HEK293 (cell line): Measurements from ENCODE around the gene DNAJB8.

Experiments used
- MZF1 ChIP-seq: fragments of 450-650 bp; formaldehyde crosslinking; IDR thresholded peaks from 2 replicates; pipeline ENCODE4 v1.5.1; 2017; ENCODE audit warnings: missing biosample characterization, missing genetic modification characterization, borderline replicate concordance
- ZNF19 ChIP-seq: fragments of 450-650 bp; formaldehyde crosslinking; IDR thresholded peaks from 2 replicates; pipeline ENCODE4; 2016; ENCODE audit warnings: missing biosample characterization, missing genetic modification characterization, low read depth
- ZNF324 ChIP-seq: fragments of 450-650 bp; formaldehyde crosslinking; IDR thresholded peaks from 2 replicates; pipeline ENCODE4 v1.5.1; 2016; ENCODE audit warnings: missing biosample characterization, missing genetic modification characterization
- ZNF555 ChIP-seq: fragments of 450-650 bp; formaldehyde crosslinking; conservative IDR thresholded peaks from 2 replicates; pipeline ENCODE4 v1.5.1; 2017; ENCODE audit warnings: missing biosample characterization, mild to moderate bottlenecking, missing genetic modification characterization, inconsistent platforms
- TF ChIP-seq, protein P1 (sequence below): fragments of 450-650 bp; formaldehyde crosslinking; IDR thresholded peaks from 2 replicates; pipeline ENCODE4 v1.5.1; 2016; ENCODE audit warnings: missing biosample characterization, missing genetic modification characterization
- TF ChIP-seq, protein P2 (sequence below): fragments of 450-650 bp; formaldehyde crosslinking; IDR thresholded peaks from 2 replicates; pipeline ENCODE4 v1.5.1; 2016; ENCODE audit warnings: missing biosample characterization, missing genetic modification characterization

DNA sequence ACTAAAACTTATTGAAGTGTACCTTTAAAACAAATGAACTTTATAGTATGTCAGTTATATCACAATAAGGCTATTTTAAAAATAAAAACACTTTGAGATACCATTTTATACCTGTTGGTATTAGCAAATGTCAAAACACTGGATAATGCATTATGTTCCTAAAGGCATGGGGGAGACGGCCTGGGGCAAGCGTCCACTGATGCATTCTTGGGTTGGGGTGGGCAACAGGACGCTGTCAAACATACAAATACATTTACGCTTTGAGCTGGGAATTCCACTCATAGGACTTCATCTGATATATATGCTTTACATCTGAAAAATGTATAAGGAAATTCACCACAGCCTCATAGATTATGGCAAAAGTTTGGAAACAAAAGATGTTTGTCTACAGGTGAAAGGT lies 33.9 kb upstream of the DNAJB8 start:
- TF ChIP-seq, protein P1, sequence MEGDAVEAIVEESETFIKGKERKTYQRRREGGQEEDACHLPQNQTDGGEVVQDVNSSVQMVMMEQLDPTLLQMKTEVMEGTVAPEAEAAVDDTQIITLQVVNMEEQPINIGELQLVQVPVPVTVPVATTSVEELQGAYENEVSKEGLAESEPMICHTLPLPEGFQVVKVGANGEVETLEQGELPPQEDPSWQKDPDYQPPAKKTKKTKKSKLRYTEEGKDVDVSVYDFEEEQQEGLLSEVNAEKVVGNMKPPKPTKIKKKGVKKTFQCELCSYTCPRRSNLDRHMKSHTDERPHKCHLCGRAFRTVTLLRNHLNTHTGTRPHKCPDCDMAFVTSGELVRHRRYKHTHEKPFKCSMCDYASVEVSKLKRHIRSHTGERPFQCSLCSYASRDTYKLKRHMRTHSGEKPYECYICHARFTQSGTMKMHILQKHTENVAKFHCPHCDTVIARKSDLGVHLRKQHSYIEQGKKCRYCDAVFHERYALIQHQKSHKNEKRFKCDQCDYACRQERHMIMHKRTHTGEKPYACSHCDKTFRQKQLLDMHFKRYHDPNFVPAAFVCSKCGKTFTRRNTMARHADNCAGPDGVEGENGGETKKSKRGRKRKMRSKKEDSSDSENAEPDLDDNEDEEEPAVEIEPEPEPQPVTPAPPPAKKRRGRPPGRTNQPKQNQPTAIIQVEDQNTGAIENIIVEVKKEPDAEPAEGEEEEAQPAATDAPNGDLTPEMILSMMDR: no peak
- no peak for TF ChIP-seq MZF1 (tag by site-specific recombination)
- no peak for TF ChIP-seq ZNF19
- no peak for TF ChIP-seq ZNF324
- no peak for TF ChIP-seq ZNF555 (tag by site-specific recombination)
- TF ChIP-seq, protein P2, sequence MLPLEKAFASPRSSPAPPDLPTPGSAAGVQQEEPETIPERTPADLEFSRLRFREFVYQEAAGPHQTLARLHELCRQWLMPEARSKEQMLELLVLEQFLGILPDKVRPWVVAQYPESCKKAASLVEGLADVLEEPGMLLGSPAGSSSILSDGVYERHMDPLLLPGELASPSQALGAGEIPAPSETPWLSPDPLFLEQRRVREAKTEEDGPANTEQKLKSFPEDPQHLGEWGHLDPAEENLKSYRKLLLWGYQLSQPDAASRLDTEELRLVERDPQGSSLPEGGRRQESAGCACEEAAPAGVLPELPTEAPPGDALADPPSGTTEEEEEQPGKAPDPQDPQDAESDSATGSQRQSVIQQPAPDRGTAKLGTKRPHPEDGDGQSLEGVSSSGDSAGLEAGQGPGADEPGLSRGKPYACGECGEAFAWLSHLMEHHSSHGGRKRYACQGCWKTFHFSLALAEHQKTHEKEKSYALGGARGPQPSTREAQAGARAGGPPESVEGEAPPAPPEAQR (tag by site-specific recombination): no peak
